A673 (cell line): ENCODE measurements around the gene SLC22A1. TPM values are rescaled to one million over a fixed set of nuclear protein-coding genes. Genes with fewer than 3 reads are reported as not detected.

Experiments used
- BruUV-seq: library from RNA; stranded (reverse); fragments of 400-500 nt; replicated peaks from 2 replicates; lab custom pipeline; 2021; lab: Mats Ljungman, UMichigan
- CTCF ChIA-PET: fragments of 300-600 bp; sonication (Branson Sonifier 250); formaldehyde crosslinking; loops from one replicate; lab custom pipeline; 2022; ENCODE audit warnings: antibody characterized with exemption; lab: Charles Lee
- POLR2A ChIA-PET: fragments of 300-600 bp; sonication (Branson Sonifier 250); formaldehyde crosslinking; loops from one replicate; lab custom pipeline; 2022; ENCODE audit warnings: antibody characterized with exemption; ENCODE audit not compliant: low non-redundant PET; lab: Charles Lee
- DNase-seq: peaks from one replicate; pipeline ENCODE4 v3.0.0-alpha.2; 2015; ENCODE audit warnings: low spot score
- H3K27ac ChIP-seq: fragments of 200-600 bp; sonication (generic); 2 replicates; pipeline ENCODE4 v1.5.1; 2016; ENCODE audit warnings: mixed run types, low read depth, mild to moderate bottlenecking, mixed read lengths, antibody characterized with exemption, low read length; ENCODE audit not compliant: poor library complexity, severe bottlenecking
- H3K27me3 ChIP-seq: fragments of 200-600 bp; sonication (generic); replicated peaks from 2 replicates; pipeline ENCODE4 v1.6.1; 2017; ENCODE audit warnings: mixed run types, low read depth, mild to moderate bottlenecking, mixed read lengths, antibody characterized with exemption, low read length; ENCODE audit not compliant: insufficient read depth, poor library complexity
- H3K36me3 ChIP-seq: fragments of 200-600 bp; sonication (generic); 2 replicates; pipeline ENCODE4 v1.6.1; 2016; ENCODE audit warnings: mixed run types, mild to moderate bottlenecking, mixed read lengths, antibody characterized with exemption, low read length; ENCODE audit not compliant: insufficient read depth, poor library complexity, severe bottlenecking
- H3K4me1 ChIP-seq: fragments of 200-600 bp; sonication (generic); 2 replicates; pipeline ENCODE4 v1.6.1; 2017; ENCODE audit warnings: mixed run types, mild to moderate bottlenecking, mixed read lengths, antibody characterized with exemption, low read length; ENCODE audit not compliant: insufficient read depth, poor library complexity, severe bottlenecking
- H3K4me3 ChIP-seq: fragments of 200-600 bp; sonication (generic); 2 replicates; pipeline ENCODE4 v1.5.1; 2016; ENCODE audit warnings: low read depth, mixed run types, mild to moderate bottlenecking, mixed read lengths, low read length; ENCODE audit not compliant: poor library complexity, severe bottlenecking
- H3K9me3 ChIP-seq: fragments of 200-600 bp; sonication (generic); 2 replicates; pipeline ENCODE4 v1.6.1; 2016; ENCODE audit warnings: mixed run types, low read depth, mild to moderate bottlenecking, mixed read lengths, antibody characterized with exemption, low read length; ENCODE audit not compliant: poor library complexity, severe bottlenecking
- EZH2 ChIP-seq: fragments of 200-600 bp; sonication (generic); IDR thresholded peaks from 2 replicates; pipeline ENCODE4 v1.6.1; 2017; ENCODE audit warnings: borderline replicate concordance, low read depth, mild to moderate bottlenecking, mixed read lengths, antibody characterized with exemption, low read length; ENCODE audit not compliant: poor library complexity, severe bottlenecking
- intact Hi-C: fragments of 100-400 bp; cut with micrococcal nuclease; formaldehyde crosslinking; loops from one replicate; pipeline ENCODE4 v1.10.0; 2022; ENCODE audit not compliant: unreplicated experiment
- total RNA-seq: library from RNA; stranded (reverse); gene quantifications from 2 replicates; pipeline ENCODE4 v1.2.3, GENCODE V29; 2021
- TF ChIP-seq, protein P1 (sequence below): fragments of 300-800, 200-600 bp; sonication (generic); conservative IDR thresholded peaks from 2 replicates; pipeline ENCODE4 v1.5.1; 2017; ENCODE audit warnings: low read depth, mild to moderate bottlenecking, antibody characterized with exemption, low read length, moderate library complexity, mixed read lengths

Gene SLC22A1
- total RNA-seq, 1 experiment from 2014 or later: 3.3 TPM

DNA sequence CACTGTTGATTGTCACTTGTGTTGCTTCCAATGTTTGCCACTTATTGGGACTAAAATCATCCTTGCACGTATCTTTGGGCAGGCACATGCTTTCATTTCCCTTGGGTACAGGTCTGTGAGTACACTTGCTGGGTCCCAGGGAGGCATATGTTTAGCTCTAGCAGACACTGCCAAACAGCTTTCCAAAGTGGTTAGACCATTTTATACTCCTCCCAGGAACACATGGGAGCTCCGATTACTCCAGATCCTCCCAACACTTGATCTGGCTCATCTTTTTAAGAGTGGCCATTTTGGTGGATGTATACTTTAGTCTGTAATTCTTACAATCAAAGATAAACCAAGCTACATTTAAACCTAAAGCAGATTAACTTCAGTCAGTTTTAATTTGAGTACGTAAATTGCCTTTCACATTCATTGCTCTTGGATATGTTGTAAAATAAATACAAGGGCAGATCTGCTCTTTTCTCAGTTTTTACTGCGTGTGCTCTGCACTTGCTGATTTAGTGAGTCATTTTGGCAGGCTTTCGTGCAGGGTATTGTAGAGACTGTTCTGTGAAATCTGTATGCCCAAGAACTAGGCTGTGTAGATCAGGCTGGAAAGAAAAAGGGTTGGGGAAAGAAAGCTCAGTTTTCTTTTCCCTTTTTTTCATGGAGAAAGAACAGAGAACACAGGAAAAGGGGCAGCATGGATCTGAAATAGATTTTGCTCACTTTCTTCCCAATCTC is 19.5 kb downstream of the SLC22A1 start:
- BruUV-seq: no TSS peak
- Histone ChIP-seq H3K4me3 (no peak overlapping the region), H3K9me3 (no peaks in the 10 kb centered on the region), H3K27me3 (no peaks in the 10 kb centered on the region), H3K36me3 (no peaks in the 10 kb centered on the region), H3K27ac (no peak overlapping the region), H3K4me1 (no peaks in the 10 kb centered on the region)
- ChIA-PET CTCF (no interaction called here), POLR2A (no interaction called here)
- intact Hi-C loops: no loop called here
- DNase-seq: no peak
- TF ChIP-seq, protein P1, sequence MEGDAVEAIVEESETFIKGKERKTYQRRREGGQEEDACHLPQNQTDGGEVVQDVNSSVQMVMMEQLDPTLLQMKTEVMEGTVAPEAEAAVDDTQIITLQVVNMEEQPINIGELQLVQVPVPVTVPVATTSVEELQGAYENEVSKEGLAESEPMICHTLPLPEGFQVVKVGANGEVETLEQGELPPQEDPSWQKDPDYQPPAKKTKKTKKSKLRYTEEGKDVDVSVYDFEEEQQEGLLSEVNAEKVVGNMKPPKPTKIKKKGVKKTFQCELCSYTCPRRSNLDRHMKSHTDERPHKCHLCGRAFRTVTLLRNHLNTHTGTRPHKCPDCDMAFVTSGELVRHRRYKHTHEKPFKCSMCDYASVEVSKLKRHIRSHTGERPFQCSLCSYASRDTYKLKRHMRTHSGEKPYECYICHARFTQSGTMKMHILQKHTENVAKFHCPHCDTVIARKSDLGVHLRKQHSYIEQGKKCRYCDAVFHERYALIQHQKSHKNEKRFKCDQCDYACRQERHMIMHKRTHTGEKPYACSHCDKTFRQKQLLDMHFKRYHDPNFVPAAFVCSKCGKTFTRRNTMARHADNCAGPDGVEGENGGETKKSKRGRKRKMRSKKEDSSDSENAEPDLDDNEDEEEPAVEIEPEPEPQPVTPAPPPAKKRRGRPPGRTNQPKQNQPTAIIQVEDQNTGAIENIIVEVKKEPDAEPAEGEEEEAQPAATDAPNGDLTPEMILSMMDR: no peak
- TF ChIP-seq EZH2: no peak

DNA sequence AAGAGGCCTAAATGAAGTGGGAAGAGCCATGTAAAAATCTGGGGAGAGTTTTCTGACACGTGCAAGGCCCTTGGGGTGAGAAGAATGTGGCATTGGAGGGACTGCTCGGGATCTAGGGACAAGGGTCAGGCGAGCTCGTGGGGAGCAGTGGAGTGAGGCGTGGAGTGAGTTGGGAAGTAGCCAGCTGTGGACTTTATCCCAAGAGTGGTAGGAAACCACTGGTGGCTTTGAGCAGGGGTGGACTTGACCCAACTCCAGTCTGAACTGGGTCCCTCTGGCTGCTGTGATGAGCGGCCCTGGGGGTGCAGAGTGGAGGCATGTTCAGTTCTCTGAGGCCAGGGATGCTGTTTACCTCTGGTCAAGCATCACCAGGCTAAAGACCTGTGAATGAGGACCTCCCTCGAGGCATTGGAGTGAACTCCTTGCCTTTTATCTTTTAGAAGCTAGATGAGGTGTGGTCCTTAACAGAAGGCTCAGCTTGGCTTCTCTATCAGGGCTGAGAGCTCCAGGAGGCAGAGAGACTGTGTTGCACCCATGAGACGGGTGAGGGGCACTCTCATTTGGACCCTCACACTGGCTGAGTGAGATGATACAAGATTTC is 20.6 kb downstream of the SLC22A1 start:
- ChIA-PET POLR2A (no interaction called here), CTCF (no interaction called here)
- TF ChIP-seq, protein P1: no peak
- no peak for TF ChIP-seq EZH2
- no peak overlapping the region for H3K27ac ChIP-seq
- H3K9me3 ChIP-seq: no peaks in the 10 kb centered on the region
- no peaks in the 10 kb centered on the region for H3K36me3 ChIP-seq
- H3K27me3 ChIP-seq: no peaks in the 10 kb centered on the region
- H3K4me1 ChIP-seq: no peaks in the 10 kb centered on the region
- no TSS peak for BruUV-seq
- H3K4me3 ChIP-seq: no peak overlapping the region
- intact Hi-C loops: no loop called here
- no peak for DNase-seq

DNA sequence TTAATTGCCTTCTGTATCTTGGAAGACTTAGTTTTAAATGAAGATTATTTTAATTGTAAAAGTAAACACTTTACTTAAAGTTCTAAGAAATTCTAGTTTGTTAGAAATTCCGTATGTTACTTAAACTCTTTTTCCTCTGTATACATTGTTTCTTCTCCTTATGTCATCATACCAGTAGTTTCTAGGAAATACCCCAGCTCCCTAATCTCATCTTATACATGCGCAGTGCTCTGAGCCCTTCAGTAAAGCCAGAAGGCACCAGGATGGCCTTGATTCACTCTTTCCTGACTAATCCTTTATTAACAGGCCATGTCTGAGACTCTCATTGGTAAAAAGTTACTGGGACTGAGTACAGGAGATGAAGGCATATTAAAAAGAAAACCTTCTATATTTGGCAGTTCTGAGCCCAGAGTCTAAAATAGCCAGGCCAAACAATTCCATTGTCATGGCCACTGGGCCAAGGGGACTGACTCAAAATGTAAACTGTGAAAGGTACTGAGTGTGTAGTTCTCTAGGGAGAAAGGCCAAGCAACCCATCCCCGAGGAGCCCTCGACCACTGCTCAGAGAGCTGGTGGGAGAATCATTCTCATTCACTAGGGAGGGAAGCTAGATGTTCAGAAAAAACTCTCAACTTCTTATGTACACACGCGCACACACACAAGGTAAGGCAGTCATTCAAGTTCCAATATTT is 25.0 kb downstream of the SLC22A1 start:
- no peaks in the 10 kb centered on the region for H3K9me3 ChIP-seq
- no TSS peak for BruUV-seq
- no peaks in the 10 kb centered on the region for H3K36me3 ChIP-seq
- TF ChIP-seq, protein P1: no peak
- TF ChIP-seq EZH2: no peak
- H3K4me1 ChIP-seq: no peaks in the 10 kb centered on the region
- H3K27me3 ChIP-seq: no peaks in the 10 kb centered on the region
- DNase-seq: no peak
- ChIA-PET POLR2A (no interaction called here), CTCF (no interaction called here)
- H3K27ac ChIP-seq: no peak overlapping the region
- intact Hi-C loops: no loop called here
- no peak overlapping the region for H3K4me3 ChIP-seq
